ENCODE measurements around the gene TAS2R30.

DNA sequence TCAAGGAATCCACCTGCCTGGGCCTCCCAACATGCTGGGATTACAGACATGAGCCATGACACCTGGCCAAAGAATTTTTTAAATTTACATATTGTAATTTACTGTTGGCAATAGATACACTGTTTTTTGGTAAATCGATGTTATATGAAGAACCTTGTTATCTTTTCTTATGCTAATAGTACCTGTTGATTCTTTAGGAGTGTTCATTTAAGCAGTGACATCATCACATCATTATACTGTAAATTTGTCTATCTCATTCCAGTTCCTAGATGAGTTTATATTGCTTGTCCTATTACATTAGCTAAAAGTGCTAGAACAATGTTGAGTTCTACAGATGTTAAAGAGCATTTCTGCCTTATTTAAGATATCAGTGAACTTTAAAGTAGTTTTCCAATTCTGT is 13.0 kb upstream of the TAS2R30 start:
- no peak for TF ChIP-seq POLR2A (IDR thresholded peaks at IDR 0.05; ENCODE audit: low read depth, low read length)
- no peak for TF ChIP-seq POLR2AphosphoS5 (IDR thresholded peaks at IDR 0.05; ENCODE audit: low read depth, low read length)
- TF ChIP-seq TAF1 (IDR thresholded peaks at IDR 0.05; ENCODE audit: low read depth, low read length) = no peak
- TF ChIP-seq SPI1 (IDR thresholded peaks at IDR 0.05; ENCODE audit: low read depth, low read length) = no peak
